ENCODE data around the gene TSHZ2.

Gene TSHZ2

DNA sequence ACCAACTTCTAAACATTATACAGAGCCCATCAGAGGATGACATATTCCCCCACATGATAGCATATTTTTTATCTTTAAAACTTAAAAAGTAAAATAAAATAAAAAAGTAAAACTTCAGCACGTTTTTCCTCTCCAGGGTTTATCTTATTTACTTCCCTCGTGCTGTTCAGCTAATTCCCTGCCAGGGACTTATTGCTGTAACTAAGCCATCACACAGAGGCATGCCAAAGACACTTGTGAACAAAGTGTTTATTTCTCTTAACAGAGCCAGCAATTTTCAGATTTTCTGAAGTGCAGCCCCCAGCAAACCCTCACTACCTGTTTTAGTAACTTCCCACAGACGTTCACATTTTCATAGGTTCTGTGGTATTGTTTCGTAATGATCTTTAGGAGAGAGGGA lies 327.7 kb downstream of the TSHZ2 start:
- TF ChIP-seq TAF1 (IDR thresholded peaks at IDR 0.05; ENCODE audit: borderline replicate concordance, insufficient read depth, low read length) (no peak), POLR2AphosphoS5 (IDR thresholded peaks at IDR 0.05; ENCODE audit: low read depth, low read length) (no peak)
- TF ChIP-seq, protein P1, sequence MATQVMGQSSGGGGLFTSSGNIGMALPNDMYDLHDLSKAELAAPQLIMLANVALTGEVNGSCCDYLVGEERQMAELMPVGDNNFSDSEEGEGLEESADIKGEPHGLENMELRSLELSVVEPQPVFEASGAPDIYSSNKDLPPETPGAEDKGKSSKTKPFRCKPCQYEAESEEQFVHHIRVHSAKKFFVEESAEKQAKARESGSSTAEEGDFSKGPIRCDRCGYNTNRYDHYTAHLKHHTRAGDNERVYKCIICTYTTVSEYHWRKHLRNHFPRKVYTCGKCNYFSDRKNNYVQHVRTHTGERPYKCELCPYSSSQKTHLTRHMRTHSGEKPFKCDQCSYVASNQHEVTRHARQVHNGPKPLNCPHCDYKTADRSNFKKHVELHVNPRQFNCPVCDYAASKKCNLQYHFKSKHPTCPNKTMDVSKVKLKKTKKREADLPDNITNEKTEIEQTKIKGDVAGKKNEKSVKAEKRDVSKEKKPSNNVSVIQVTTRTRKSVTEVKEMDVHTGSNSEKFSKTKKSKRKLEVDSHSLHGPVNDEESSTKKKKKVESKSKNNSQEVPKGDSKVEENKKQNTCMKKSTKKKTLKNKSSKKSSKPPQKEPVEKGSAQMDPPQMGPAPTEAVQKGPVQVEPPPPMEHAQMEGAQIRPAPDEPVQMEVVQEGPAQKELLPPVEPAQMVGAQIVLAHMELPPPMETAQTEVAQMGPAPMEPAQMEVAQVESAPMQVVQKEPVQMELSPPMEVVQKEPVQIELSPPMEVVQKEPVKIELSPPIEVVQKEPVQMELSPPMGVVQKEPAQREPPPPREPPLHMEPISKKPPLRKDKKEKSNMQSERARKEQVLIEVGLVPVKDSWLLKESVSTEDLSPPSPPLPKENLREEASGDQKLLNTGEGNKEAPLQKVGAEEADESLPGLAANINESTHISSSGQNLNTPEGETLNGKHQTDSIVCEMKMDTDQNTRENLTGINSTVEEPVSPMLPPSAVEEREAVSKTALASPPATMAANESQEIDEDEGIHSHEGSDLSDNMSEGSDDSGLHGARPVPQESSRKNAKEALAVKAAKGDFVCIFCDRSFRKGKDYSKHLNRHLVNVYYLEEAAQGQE (IDR thresholded peaks at IDR 0.05; ENCODE audit: insufficient read depth in 1 of 2, low read depth in 2 of 2, low read length in 2 of 2) = no peak

DNA sequence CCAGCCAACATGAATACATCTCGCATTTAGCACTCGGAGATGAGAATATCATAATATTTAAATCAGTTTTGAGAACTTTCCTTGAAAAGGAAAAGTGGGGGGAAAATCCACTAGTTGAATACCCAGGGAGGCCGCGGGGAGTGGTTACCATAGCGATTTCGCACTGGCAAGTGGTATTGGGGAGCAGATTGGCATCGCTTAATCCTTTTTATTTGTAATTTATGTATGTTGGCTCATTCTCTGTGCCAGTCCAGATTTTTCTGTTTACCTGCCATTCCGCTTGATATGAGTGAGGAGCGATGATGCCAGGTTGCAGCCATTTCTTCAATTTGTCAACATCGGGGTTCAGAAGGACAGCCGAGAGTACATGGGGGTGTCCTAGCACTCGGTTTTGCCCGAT lies 329.7 kb downstream of the TSHZ2 start:
- TF ChIP-seq SIN3A (IDR thresholded peaks at IDR 0.05; ENCODE audit: borderline replicate concordance, insufficient read depth, low read length) (no peak), TAF1 (IDR thresholded peaks at IDR 0.05; ENCODE audit: borderline replicate concordance, insufficient read depth, low read length) (no peak), FOXP2 (optimal IDR thresholded peaks at IDR 0.05; ENCODE audit: borderline replicate concordance, extremely low read depth, extremely low read length, insufficient read depth) (no peak), POLR2AphosphoS5 (IDR thresholded peaks at IDR 0.05; ENCODE audit: low read depth, low read length) (no peak)
- TF ChIP-seq, protein P1 (IDR thresholded peaks at IDR 0.05; ENCODE audit: insufficient read depth in 1 of 2, low read depth in 2 of 2, low read length in 2 of 2) = no peak

DNA sequence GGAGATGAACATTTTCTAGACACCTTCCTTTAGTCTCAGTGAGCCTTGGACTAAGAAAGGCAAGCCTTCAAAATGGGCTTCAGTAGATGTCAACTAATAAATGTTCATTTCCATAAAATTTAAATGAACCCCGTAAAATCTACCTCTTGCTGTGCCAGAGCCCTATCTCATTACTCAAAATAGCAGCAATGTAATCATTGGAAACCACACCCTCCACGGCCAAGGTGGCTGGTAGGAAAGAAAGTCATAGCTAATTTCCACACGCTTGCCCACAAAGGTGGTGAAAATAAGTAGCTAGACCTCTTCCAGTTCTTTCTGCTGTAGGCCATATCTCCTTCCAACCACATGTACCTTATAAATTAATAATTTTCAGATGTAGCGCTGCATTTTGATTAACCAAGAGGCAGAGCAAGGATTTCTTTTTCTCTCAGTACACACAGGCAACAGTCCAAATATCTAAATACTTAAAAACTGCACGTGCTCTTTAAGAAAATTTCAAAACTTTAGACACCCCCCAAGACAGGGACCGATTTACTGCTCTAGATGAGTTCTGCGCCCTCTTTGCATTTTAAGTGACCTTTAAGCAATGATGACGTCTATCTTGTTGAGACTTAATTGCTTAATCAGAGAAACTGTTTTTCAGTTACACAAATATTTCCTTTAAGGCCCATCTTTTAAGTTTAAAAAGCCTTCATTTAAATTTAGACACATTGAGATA lies 330.7 kb downstream of the TSHZ2 start:
- no peak for TF ChIP-seq TAF1 (IDR thresholded peaks at IDR 0.05; ENCODE audit: borderline replicate concordance, insufficient read depth, low read length)
- no peak for TF ChIP-seq POLR2AphosphoS5 (IDR thresholded peaks at IDR 0.05; ENCODE audit: low read depth, low read length)
- no peak for TF ChIP-seq FOXP2 (optimal IDR thresholded peaks at IDR 0.05; ENCODE audit: borderline replicate concordance, extremely low read depth, extremely low read length, insufficient read depth)
- TF ChIP-seq, protein P1 (IDR thresholded peaks at IDR 0.05; ENCODE audit: insufficient read depth in 1 of 2, low read depth in 2 of 2, low read length in 2 of 2) = no peak
- no peak for TF ChIP-seq SIN3A (IDR thresholded peaks at IDR 0.05; ENCODE audit: borderline replicate concordance, insufficient read depth, low read length)

DNA sequence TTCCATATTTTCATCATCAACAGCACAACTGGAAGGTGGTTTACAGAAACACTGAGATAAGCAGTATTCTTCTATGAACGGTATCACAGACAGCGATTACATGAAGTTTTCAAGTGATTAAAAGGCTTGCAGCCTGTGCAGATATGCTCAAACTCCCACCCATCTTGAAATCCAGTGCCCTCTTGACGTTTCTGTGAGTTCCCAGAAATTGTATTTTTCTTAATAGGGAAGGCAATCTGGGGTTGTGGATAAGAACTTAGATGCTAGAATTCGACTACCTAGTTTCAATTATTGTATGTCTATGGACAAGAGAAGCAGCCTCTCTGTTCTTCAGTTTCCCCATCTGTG lies 331.2 kb downstream of the TSHZ2 start:
- TF ChIP-seq TAF1 (IDR thresholded peaks at IDR 0.05; ENCODE audit: borderline replicate concordance, insufficient read depth, low read length) (no peak), FOXP2 (optimal IDR thresholded peaks at IDR 0.05; ENCODE audit: borderline replicate concordance, extremely low read depth, extremely low read length, insufficient read depth) (no peak), SIN3A (IDR thresholded peaks at IDR 0.05; ENCODE audit: borderline replicate concordance, insufficient read depth, low read length) (no peak), POLR2AphosphoS5 (IDR thresholded peaks at IDR 0.05; ENCODE audit: low read depth, low read length) (no peak)
- TF ChIP-seq, protein P1 (IDR thresholded peaks at IDR 0.05; ENCODE audit: insufficient read depth in 1 of 2, low read depth in 2 of 2, low read length in 2 of 2) = no peak

DNA sequence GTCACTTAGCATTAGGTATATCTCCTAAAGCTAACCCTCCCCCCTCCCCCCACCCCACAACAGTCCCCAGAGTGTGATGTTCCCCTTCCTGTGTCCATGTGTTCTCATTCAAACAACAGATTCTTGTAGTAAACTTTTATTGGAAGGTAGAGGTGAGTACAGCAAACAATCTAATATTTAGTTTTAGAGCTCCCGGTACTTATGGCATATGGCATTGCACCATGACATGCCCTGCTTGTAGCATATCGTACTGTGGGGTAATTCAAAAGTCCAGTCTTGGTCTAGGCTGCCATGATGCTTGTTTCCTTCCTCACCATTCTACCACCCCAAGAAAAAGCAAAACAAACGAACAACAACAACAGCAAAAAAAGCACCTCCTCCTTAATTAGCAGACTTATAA lies 332.0 kb downstream of the TSHZ2 start:
- TF ChIP-seq SIN3A (IDR thresholded peaks at IDR 0.05; ENCODE audit: borderline replicate concordance, insufficient read depth, low read length) (no peak), FOXP2 (optimal IDR thresholded peaks at IDR 0.05; ENCODE audit: borderline replicate concordance, extremely low read depth, extremely low read length, insufficient read depth) (no peak), TAF1 (IDR thresholded peaks at IDR 0.05; ENCODE audit: borderline replicate concordance, insufficient read depth, low read length) (no peak), POLR2AphosphoS5 (IDR thresholded peaks at IDR 0.05; ENCODE audit: low read depth, low read length) (no peak)
- TF ChIP-seq, protein P1 (IDR thresholded peaks at IDR 0.05; ENCODE audit: insufficient read depth in 1 of 2, low read depth in 2 of 2, low read length in 2 of 2) = no peak

Measured in PFSK-1 (cell line).